HG02852 (cell line): ENCODE measurements around the gene CALN1.
"Not testable (repeated sequence)": the region's sequence is repeated elsewhere in the genome, so short reads cannot be mapped to it uniquely, and the experiment has no call there.

Experiments used
- ATAC-seq: cut with Tn5 transposase; IDR thresholded peaks from one replicate; pipeline ENCODE4 v1.9.1; 2021; ENCODE audit warnings: mild to moderate bottlenecking, moderate library complexity; ENCODE audit not compliant: unreplicated experiment

CALN1 gene

GRCh38 chr7:71828361-71828760 lies 583.8 kb downstream of the CALN1 start:
- ATAC-seq: no peak

- no peak for ATAC-seq
These were observed 586.0 kb downstream of the CALN1 start for GRCh38 chr7:71826141-71826540.

GRCh38 chr7:71824006-71824760 lies 588.0 kb downstream of the CALN1 start:
- no peak for ATAC-seq

GRCh38 chr7:71822406-71822805 lies 589.7 kb downstream of the CALN1 start:
- not testable (repeated sequence) for ATAC-seq

- no peak for ATAC-seq
These were observed 594.2 kb downstream of the CALN1 start for GRCh38 chr7:71817916-71818315.

GRCh38 chr7:71808115-71808514 lies 604.0 kb downstream of the CALN1 start:
- no peak for ATAC-seq

- ATAC-seq: no peak
These were observed 607.9 kb downstream of the CALN1 start for GRCh38 chr7:71804256-71804655.

GRCh38 chr7:71801976-71802375 lies 610.2 kb downstream of the CALN1 start:
- ATAC-seq: no peak

- ATAC-seq: no peak
These were observed 611.8 kb downstream of the CALN1 start for GRCh38 chr7:71800321-71800720.

GRCh38 chr7:71795410-71795809 lies 616.7 kb downstream of the CALN1 start:
- ATAC-seq: no peak

- ATAC-seq: no peak
These were observed 618.9 kb downstream of the CALN1 start for GRCh38 chr7:71793251-71793650.

- no peak for ATAC-seq
These were observed 624.6 kb downstream of the CALN1 start for GRCh38 chr7:71787513-71787912.

GRCh38 chr7:71785216-71785615 lies 626.9 kb downstream of the CALN1 start:
- no peak for ATAC-seq

GRCh38 chr7:71784781-71785180 lies 627.4 kb downstream of the CALN1 start:
- ATAC-seq: no peak

GRCh38 chr7:71784180-71784579 lies 628.0 kb downstream of the CALN1 start:
- no peak for ATAC-seq

GRCh38 chr7:71783779-71784178 lies 628.4 kb downstream of the CALN1 start:
- no peak for ATAC-seq

GRCh38 chr7:71782051-71782450 lies 630.1 kb downstream of the CALN1 start:
- ATAC-seq: no peak

GRCh38 chr7:71780282-71780681 lies 631.9 kb downstream of the CALN1 start:
- ATAC-seq: no peak

GRCh38 chr7:71777278-71777677 lies 634.9 kb downstream of the CALN1 start:
- ATAC-seq: no peak

- ATAC-seq: no peak
These were observed 635.4 kb downstream of the CALN1 start for GRCh38 chr7:71776726-71777125.

GRCh38 chr7:71775648-71776047 lies 636.5 kb downstream of the CALN1 start:
- ATAC-seq: no peak

GRCh38 chr7:71772779-71773178 lies 639.4 kb downstream of the CALN1 start:
- ATAC-seq: no peak

GRCh38 chr7:71770269-71770907 lies 641.8 kb downstream of the CALN1 start:
- no peak for ATAC-seq
